K562 (cell line): ENCODE results near the gene DTD1. TPM values are rescaled to one million over a fixed set of nuclear protein-coding genes. Genes with fewer than 3 reads are reported as not detected.

ENCODE experiments used
- ARID4B ChIP-seq: sonication (generic); formaldehyde crosslinking; IDR thresholded peaks from 2 replicates; pipeline ENCODE4 v1.8.0; 2022; ENCODE audit warnings: mild to moderate bottlenecking, missing genetic modification reagents
- CTBP1 ChIP-seq: fragments of 450-650 bp; IDR thresholded peaks from 2 replicates; pipeline ENCODE4 v1.6.1; 2016; ENCODE audit warnings: borderline replicate concordance
- ETV1 ChIP-seq: fragments of 450-650 bp; conservative IDR thresholded peaks from 2 replicates; pipeline ENCODE4 v1.6.1; 2016; ENCODE audit warnings: missing genetic modification characterization, control low read depth, low read depth, missing compliant biosample characterization
- ETV5 ChIP-seq: sonication (generic); formaldehyde crosslinking; IDR thresholded peaks from 2 replicates; pipeline ENCODE4 v1.4.0; 2020; ENCODE audit warnings: low read depth, mild to moderate bottlenecking, missing genetic modification reagents
- FOXK1 ChIP-seq: sonication (generic); formaldehyde crosslinking; IDR thresholded peaks from 2 replicates; pipeline ENCODE4 v1.8.0; 2022; ENCODE audit warnings: missing genetic modification reagents, mild to moderate bottlenecking, borderline replicate concordance
- ID3 ChIP-seq, 2 experiments: fragments of 250-450 bp in 1 of 2; fragments of 450-650 bp in 1 of 2; sonication (Bioruptor Pico) in 1 of 2; IDR thresholded peaks; 2 replicates each; pipeline versions ENCODE4 v1.6.1 to v1.8.0; 2016 to 2021; ENCODE audit warnings: mild to moderate bottlenecking in 2 of 2, moderate library complexity in 2 of 2, missing compliant biosample characterization in 1 of 2, missing genetic modification characterization in 1 of 2
- KDM1A ChIP-seq, 2 experiments: fragments of 450-650 bp; IDR thresholded peaks; 2 replicates each; pipeline ENCODE4 v1.6.1; 2016; ENCODE audit warnings: mild to moderate bottlenecking in 2 of 2
- MXI1 ChIP-seq: IDR thresholded peaks from 2 replicates; pipeline ENCODE4 v1.6.1; 2011; ENCODE audit warnings: low read depth, mild to moderate bottlenecking, improper control_type of control experiment, low read length
- NCOA1 ChIP-seq: fragments of 450-650 bp; IDR thresholded peaks from 2 replicates; pipeline ENCODE4 v1.6.1; 2016; ENCODE audit warnings: low read depth
- PRPF4 ChIP-seq: fragments of 200-400 bp; formaldehyde crosslinking; IDR thresholded peaks from one replicate; pipeline ENCODE4 v1.6.1; 2017; ENCODE audit warnings: low read length, low read depth, mild to moderate bottlenecking; ENCODE audit not compliant: insufficient read depth, poor library complexity, severe bottlenecking
- RBFOX2 ChIP-seq: fragments of 200-400 bp; formaldehyde crosslinking; IDR thresholded peaks from 2 replicates; pipeline ENCODE4 v1.6.1; 2017; ENCODE audit warnings: low read depth, mild to moderate bottlenecking, low read length, moderate library complexity
- SMARCA5 ChIP-seq: fragments of 450-650 bp; IDR thresholded peaks from 2 replicates; pipeline ENCODE4 v1.6.1; 2016
- TAF1 ChIP-seq: IDR thresholded peaks from 2 replicates; pipeline ENCODE4 v1.6.1; 2011; ENCODE audit warnings: mild to moderate bottlenecking, low read length, moderate library complexity; ENCODE audit not compliant: insufficient read depth, control insufficient read depth, severe bottlenecking; ENCODE audit errors: extremely low read depth
- ZHX1 ChIP-seq: fragments of 150-350 bp; conservative IDR thresholded peaks from 2 replicates; pipeline ENCODE4 v1.6.1; 2014; ENCODE audit warnings: low read length
- ZNF551 ChIP-seq: fragments of 250-450 bp; sonication (Bioruptor Pico); IDR thresholded peaks from 2 replicates; pipeline ENCODE4 v1.5.0; 2021; ENCODE audit warnings: mild to moderate bottlenecking, moderate library complexity
- polyA plus RNA-seq, 8 experiments: library from polyadenylated mRNA; depleted of rRNA in 4 of 8; stranded (reverse) in 5 of 8; unstranded in 3 of 8; fragments of >200 nt; fragmentation: Nextera tagmentation in 2 of 8; fragmentation: Illumina TruSeq in 1 of 8; extraction: Ambion mirVana in 2 of 8; extraction: Trizol in 1 of 8; gene quantifications; 2 replicates each; pipeline versions ENCODE4 v1.2.1 to v1.2.3, GENCODE V29; 2011 to 2014; ENCODE audit warnings: inconsistent platforms in 1 of 8, missing spikeins in 1 of 8
- total RNA-seq, 7 experiments: library from RNA; depleted of rRNA in 6 of 7; stranded (reverse); fragments of >200 nt in 6 of 7; fragmentation: Illumina TruSeq in 2 of 7; extraction: Trizol in 2 of 7; gene quantifications; 2 replicates each; pipeline versions ENCODE4 v1.2.1 to v1.2.3, GENCODE V29; 2011 to 2021; ENCODE audit warnings: low replicate concordance in 1 of 7

Gene DTD1
- total and polyA plus RNA-seq, 9 of the 15 experiments (the other 6 are each of a cell fraction or from before 2014, with no cell fraction given) = 5.7 to 28.6 (median 26.8) TPM

- TF ChIP-seq ARID4B (CRISPR knock-in tag) = peak; percentile 29; the same call in 1 of the 2 replicates
- TF ChIP-seq SMARCA5 = no peak
- TF ChIP-seq NCOA1 = peak; percentile 81
- no peak for TF ChIP-seq KDM1A (IDR thresholded peaks at IDR 0.05)
- TF ChIP-seq ZNF551 (CRISPR knock-in tag) = no peak
- peak; percentile 83 for TF ChIP-seq RBFOX2
- TF ChIP-seq ETV1 = peak; percentile 76
- TF ChIP-seq ETV5 (CRISPR knock-in tag) = peak; percentile 87; the same call in 1 of the 2 replicates
- peak; percentile 47; the same call in 1 of the 2 replicates for TF ChIP-seq CTBP1
- TF ChIP-seq PRPF4 = no peak
- peak; percentile 35 for TF ChIP-seq TAF1
- no peak for TF ChIP-seq ZHX1
- TF ChIP-seq ID3 (CRISPR knock-in tag; IDR thresholded peaks at IDR 0.05) = no peak
- peak; percentile 40; the same call in 1 of the 2 replicates for TF ChIP-seq ID3 (tag; IDR thresholded peaks at IDR 0.05)
- no peak for TF ChIP-seq FOXK1 (CRISPR knock-in tag)
- 0 out of 2 replicates have a peak, but pooled peaks have one; percentile 11 for TF ChIP-seq MXI1
These were observed 20.7 kb upstream of the DTD1 start, which contains the start of gene SMIM26 (continued) for GRCh38 chr20:18566892-18567738.
